Liver (tissue), 9 donors: ENCODE measurements around the gene KRTAP3-1. TPM values are rescaled to one million over a fixed set of nuclear protein-coding genes. Genes with fewer than 3 reads are reported as not detected.

ENCODE experiments used
- DNase-seq: peaks from one replicate; pipeline ENCODE4 v3.0.0-alpha.2; 2017; ENCODE audit warnings: low spot score
- H3K27ac ChIP-seq, 2 donors: one replicate each; pipeline ENCODE4 v1.7.0; 2013; ENCODE audit warnings: inconsistent platforms in 2 of 2, low read length in 2 of 2, control low read depth in 1 of 2, low read depth in 1 of 2, mild to moderate bottlenecking in 1 of 2
- H3K27me3 ChIP-seq, 4 donors: one replicate each; pipeline versions ENCODE4 v1.6.1 to v1.7.0; 2013; ENCODE audit warnings: low read length in 3 of 4, inconsistent platforms in 1 of 4, mild to moderate bottlenecking in 1 of 4, moderate library complexity in 1 of 4; ENCODE audit not compliant: control insufficient read depth in 4 of 4, insufficient read depth in 4 of 4
- H3K36me3 ChIP-seq, 4 donors: one replicate each; pipeline versions ENCODE4 v1.6.1 to v1.7.0; 2013; ENCODE audit warnings: low read length in 3 of 4, mild to moderate bottlenecking in 3 of 4, low read depth in 1 of 4, moderate library complexity in 1 of 4; ENCODE audit not compliant: control insufficient read depth in 4 of 4, insufficient read depth in 3 of 4
- H3K4me1 ChIP-seq, 4 donors: one replicate each; pipeline versions ENCODE4 v1.6.1 to v1.7.0; 2013; ENCODE audit warnings: low read length in 3 of 4, mild to moderate bottlenecking in 3 of 4, moderate library complexity in 1 of 4; ENCODE audit not compliant: control insufficient read depth in 4 of 4, insufficient read depth in 4 of 4
- H3K4me3 ChIP-seq, 3 donors: one replicate each; pipeline versions ENCODE4 v1.6.1 to v1.7.0; 2013; ENCODE audit warnings: low read length in 3 of 3, control low read depth in 1 of 3, low read depth in 1 of 3, mild to moderate bottlenecking in 1 of 3
- H3K9ac ChIP-seq, 2 donors: one replicate each; pipeline ENCODE4 v1.7.0; 2013; ENCODE audit warnings: low read length in 2 of 2, mild to moderate bottlenecking in 2 of 2, moderate library complexity in 2 of 2, control low read depth in 1 of 2, low read depth in 1 of 2
- H3K9me3 ChIP-seq, 4 donors: one replicate each; pipeline versions ENCODE4 v1.6.1 to v1.7.0; 2013; ENCODE audit warnings: low read length in 3 of 4; ENCODE audit not compliant: control insufficient read depth in 4 of 4
- EGR1 ChIP-seq, 2 donors: IDR thresholded peaks; 2 replicates each; pipeline ENCODE4 v1.6.1; 2016 to 2018; ENCODE audit warnings: antibody characterized with exemption in 2 of 2, low read depth in 2 of 2
- FOXA1 ChIP-seq: IDR thresholded peaks from 2 replicates; pipeline ENCODE4 v1.6.1; 2016; ENCODE audit warnings: antibody characterized with exemption
- FOXA2 ChIP-seq: IDR thresholded peaks from 2 replicates; pipeline ENCODE4 v1.6.1; 2016; ENCODE audit warnings: antibody characterized with exemption
- GABPA ChIP-seq, 2 donors: IDR thresholded peaks in 1 of 2; conservative IDR thresholded peaks in 1 of 2; 2 replicates each; pipeline ENCODE4 v1.6.1; 2016; ENCODE audit warnings: antibody characterized with exemption in 2 of 2, mild to moderate bottlenecking in 1 of 2, moderate library complexity in 1 of 2
- HNF4A ChIP-seq, 2 donors: conservative IDR thresholded peaks; 2 replicates each; pipeline ENCODE4 v1.6.1; 2016; ENCODE audit warnings: antibody characterized with exemption in 2 of 2, mild to moderate bottlenecking in 2 of 2
- HNF4G ChIP-seq: IDR thresholded peaks from 2 replicates; pipeline ENCODE4 v1.6.1; 2016; ENCODE audit warnings: antibody characterized with exemption
- JUND ChIP-seq, 2 donors: IDR thresholded peaks; 2 replicates each; pipeline ENCODE4 v1.6.1; 2016; ENCODE audit warnings: antibody characterized with exemption in 2 of 2
- NR2F2 ChIP-seq: IDR thresholded peaks from 2 replicates; pipeline ENCODE4 v1.6.1; 2016; ENCODE audit warnings: antibody characterized with exemption
- RAD21 ChIP-seq, 2 donors: IDR thresholded peaks; 2 replicates each; pipeline ENCODE4 v1.6.1; 2016; ENCODE audit warnings: antibody characterized with exemption in 2 of 2, mild to moderate bottlenecking in 2 of 2
- RXRA ChIP-seq, 2 donors: IDR thresholded peaks; 2 replicates each; pipeline ENCODE4 v1.6.1; 2017 to 2018; ENCODE audit warnings: antibody characterized with exemption in 2 of 2, mild to moderate bottlenecking in 1 of 2
- SP1 ChIP-seq: IDR thresholded peaks from 2 replicates; pipeline ENCODE4 v1.6.1; 2018; ENCODE audit warnings: antibody characterized with exemption, mild to moderate bottlenecking
- TAF1 ChIP-seq: conservative IDR thresholded peaks from 2 replicates; pipeline ENCODE4 v1.6.1; 2016; ENCODE audit warnings: antibody characterized with exemption, mild to moderate bottlenecking
- YY1 ChIP-seq: IDR thresholded peaks from 2 replicates; pipeline ENCODE4 v1.6.1; 2016; ENCODE audit warnings: antibody characterized with exemption, mild to moderate bottlenecking
- polyA plus RNA-seq, 2 donors: library from polyadenylated mRNA; stranded (reverse) in 1 of 2; unstranded in 1 of 2; fragments of 200-250 nt in 1 of 2; fragments of >200 nt in 1 of 2; fragmentation: Nextera tagmentation in 1 of 2; extraction: Ambion mirVana in 1 of 2; gene quantifications; one replicate each; pipeline versions ENCODE4 v1.2.1 to v1.2.3, GENCODE V29; 2013 to 2015
- total RNA-seq, 2 donors: library from RNA; depleted of rRNA; stranded (reverse); fragments of >200 nt; gene quantifications; one replicate each; pipeline ENCODE4 v1.2.3, GENCODE V29; 2014
- TF ChIP-seq, protein P1 (sequence below): fragments of 150-350 bp; IDR thresholded peaks from 2 replicates; pipeline ENCODE4 v1.5.1; 2017; ENCODE audit warnings: improper control_type of control experiment, low read depth, low read length; ENCODE audit not compliant: missing input control
- TF ChIP-seq, protein P2 (sequence below): IDR thresholded peaks from 2 replicates; pipeline ENCODE4 v1.6.1; 2016; ENCODE audit warnings: antibody characterized with exemption
- TF ChIP-seq, protein P3 (sequence below): IDR thresholded peaks from 2 replicates; pipeline ENCODE4 v1.6.1; 2016; ENCODE audit warnings: antibody characterized with exemption, mild to moderate bottlenecking
- TF ChIP-seq, protein P4 (sequence below): IDR thresholded peaks from 2 replicates; pipeline ENCODE4 v1.6.1; 2016; ENCODE audit warnings: antibody characterized with exemption
- TF ChIP-seq, protein P5 (sequence below): IDR thresholded peaks from 2 replicates; pipeline ENCODE4 v1.6.1; 2016; ENCODE audit warnings: antibody characterized with exemption
- donor health status: healthy.
- donor health status: healthy.
- donor health status: healthy.
- donor health status: healthy.
- donor health status: healthy.

KRTAP3-1 gene
- total and polyA plus RNA-seq, 4 donors = not detected

DNA sequence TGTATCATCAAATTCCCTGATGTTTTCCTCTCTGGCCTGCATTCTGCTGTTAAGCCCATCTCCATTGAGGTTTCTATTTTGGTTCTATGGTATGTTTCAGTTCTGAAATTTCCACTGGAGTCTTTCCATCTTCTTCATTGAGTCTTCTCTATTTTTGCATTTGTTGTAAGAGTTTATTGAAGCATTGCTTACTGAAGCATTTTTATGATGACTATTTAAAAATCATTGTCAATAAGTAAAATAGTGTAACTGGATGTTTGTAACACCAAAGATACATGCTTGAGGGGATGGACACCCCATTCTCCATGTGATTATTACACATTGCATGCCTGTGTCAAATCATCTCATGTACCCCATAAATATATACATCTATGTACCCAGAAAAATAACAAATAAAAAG, 33.4 kb downstream of the KRTAP3-1 start:
- no peak for DNase-seq
- Histone ChIP-seq H3K27ac (no peak overlapping the region), H3K4me3 (no peak overlapping the region), H3K27me3 (peaks cover 0 to 8% (median 0%) of the 10 kb centered on the region in 4 donors), H3K9ac (no peak overlapping the region), H3K36me3 (no peaks in the 10 kb centered on the region), H3K9me3 (no peaks in the 10 kb centered on the region), H3K4me1 (no peaks in the 10 kb centered on the region)
- TF ChIP-seq RXRA (IDR thresholded peaks at IDR 0.05) (no peak), TAF1 (no peak), GABPA (IDR thresholded peaks at IDR 0.05 in 1 of 2, conservative IDR thresholded peaks at IDR 0.05 in 1 of 2) (no peak), HNF4G (no peak), JUND (IDR thresholded peaks at IDR 0.05) (no peak), YY1 (no peak), FOXA1 (no peak), SP1 (no peak), HNF4A (conservative IDR thresholded peaks at IDR 0.05) (no peak), FOXA2 (no peak), NR2F2 (no peak), EGR1 (IDR thresholded peaks at IDR 0.05; ENCODE audit: low read depth in 2 of 2) (no peak), RAD21 (IDR thresholded peaks at IDR 0.05) (no peak)
- TF ChIP-seq, protein P1, sequence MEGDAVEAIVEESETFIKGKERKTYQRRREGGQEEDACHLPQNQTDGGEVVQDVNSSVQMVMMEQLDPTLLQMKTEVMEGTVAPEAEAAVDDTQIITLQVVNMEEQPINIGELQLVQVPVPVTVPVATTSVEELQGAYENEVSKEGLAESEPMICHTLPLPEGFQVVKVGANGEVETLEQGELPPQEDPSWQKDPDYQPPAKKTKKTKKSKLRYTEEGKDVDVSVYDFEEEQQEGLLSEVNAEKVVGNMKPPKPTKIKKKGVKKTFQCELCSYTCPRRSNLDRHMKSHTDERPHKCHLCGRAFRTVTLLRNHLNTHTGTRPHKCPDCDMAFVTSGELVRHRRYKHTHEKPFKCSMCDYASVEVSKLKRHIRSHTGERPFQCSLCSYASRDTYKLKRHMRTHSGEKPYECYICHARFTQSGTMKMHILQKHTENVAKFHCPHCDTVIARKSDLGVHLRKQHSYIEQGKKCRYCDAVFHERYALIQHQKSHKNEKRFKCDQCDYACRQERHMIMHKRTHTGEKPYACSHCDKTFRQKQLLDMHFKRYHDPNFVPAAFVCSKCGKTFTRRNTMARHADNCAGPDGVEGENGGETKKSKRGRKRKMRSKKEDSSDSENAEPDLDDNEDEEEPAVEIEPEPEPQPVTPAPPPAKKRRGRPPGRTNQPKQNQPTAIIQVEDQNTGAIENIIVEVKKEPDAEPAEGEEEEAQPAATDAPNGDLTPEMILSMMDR = no peak
- TF ChIP-seq, protein P2, sequence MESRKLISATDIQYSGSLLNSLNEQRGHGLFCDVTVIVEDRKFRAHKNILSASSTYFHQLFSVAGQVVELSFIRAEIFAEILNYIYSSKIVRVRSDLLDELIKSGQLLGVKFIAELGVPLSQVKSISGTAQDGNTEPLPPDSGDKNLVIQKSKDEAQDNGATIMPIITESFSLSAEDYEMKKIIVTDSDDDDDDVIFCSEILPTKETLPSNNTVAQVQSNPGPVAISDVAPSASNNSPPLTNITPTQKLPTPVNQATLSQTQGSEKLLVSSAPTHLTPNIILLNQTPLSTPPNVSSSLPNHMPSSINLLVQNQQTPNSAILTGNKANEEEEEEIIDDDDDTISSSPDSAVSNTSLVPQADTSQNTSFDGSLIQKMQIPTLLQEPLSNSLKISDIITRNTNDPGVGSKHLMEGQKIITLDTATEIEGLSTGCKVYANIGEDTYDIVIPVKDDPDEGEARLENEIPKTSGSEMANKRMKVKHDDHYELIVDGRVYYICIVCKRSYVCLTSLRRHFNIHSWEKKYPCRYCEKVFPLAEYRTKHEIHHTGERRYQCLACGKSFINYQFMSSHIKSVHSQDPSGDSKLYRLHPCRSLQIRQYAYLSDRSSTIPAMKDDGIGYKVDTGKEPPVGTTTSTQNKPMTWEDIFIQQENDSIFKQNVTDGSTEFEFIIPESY = no peak
- TF ChIP-seq, protein P3, sequence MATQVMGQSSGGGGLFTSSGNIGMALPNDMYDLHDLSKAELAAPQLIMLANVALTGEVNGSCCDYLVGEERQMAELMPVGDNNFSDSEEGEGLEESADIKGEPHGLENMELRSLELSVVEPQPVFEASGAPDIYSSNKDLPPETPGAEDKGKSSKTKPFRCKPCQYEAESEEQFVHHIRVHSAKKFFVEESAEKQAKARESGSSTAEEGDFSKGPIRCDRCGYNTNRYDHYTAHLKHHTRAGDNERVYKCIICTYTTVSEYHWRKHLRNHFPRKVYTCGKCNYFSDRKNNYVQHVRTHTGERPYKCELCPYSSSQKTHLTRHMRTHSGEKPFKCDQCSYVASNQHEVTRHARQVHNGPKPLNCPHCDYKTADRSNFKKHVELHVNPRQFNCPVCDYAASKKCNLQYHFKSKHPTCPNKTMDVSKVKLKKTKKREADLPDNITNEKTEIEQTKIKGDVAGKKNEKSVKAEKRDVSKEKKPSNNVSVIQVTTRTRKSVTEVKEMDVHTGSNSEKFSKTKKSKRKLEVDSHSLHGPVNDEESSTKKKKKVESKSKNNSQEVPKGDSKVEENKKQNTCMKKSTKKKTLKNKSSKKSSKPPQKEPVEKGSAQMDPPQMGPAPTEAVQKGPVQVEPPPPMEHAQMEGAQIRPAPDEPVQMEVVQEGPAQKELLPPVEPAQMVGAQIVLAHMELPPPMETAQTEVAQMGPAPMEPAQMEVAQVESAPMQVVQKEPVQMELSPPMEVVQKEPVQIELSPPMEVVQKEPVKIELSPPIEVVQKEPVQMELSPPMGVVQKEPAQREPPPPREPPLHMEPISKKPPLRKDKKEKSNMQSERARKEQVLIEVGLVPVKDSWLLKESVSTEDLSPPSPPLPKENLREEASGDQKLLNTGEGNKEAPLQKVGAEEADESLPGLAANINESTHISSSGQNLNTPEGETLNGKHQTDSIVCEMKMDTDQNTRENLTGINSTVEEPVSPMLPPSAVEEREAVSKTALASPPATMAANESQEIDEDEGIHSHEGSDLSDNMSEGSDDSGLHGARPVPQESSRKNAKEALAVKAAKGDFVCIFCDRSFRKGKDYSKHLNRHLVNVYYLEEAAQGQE = no peak
- TF ChIP-seq, protein P4, sequence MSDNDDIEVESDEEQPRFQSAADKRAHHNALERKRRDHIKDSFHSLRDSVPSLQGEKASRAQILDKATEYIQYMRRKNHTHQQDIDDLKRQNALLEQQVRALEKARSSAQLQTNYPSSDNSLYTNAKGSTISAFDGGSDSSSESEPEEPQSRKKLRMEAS = no peak
- TF ChIP-seq, protein P5, sequence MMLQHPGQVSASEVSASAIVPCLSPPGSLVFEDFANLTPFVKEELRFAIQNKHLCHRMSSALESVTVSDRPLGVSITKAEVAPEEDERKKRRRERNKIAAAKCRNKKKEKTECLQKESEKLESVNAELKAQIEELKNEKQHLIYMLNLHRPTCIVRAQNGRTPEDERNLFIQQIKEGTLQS = no peak
